NCI-H1436 (cell line): ENCODE measurements around the gene RUSC2.
"Not testable (repeated sequence)": the region's sequence is repeated elsewhere in the genome, so short reads cannot be mapped to it uniquely, and the experiment has no call there.

Experiments used
- DNase-seq: peaks from one replicate; lab custom pipeline; 2025; lab: John Stamatoyannopoulos, UW

Gene RUSC2

GRCh38 chr9:35495984-35496383 is 6.1 kb downstream of the RUSC2 start:
- no peak for DNase-seq

DNA sequence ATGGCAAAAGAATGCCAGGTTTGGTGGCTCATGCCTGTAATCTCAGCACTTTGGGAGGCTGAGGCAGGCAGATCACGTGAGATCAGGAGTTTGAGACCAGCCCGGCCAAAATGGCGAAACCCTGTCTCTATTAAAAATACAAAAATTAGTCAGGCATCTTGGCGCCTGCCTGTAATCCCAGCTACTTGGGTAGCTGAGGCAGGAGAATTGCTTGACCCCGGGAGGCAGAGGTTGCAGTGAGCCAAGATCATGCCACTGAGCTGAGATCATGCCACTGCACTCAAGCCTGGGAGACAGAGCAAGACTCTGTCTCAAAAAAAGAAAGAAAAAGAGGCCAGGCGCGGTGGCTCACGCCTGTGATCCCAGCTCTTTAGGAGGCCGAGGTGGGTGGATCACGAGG is 8.3 kb downstream of the RUSC2 start:
- not testable (repeated sequence) for DNase-seq

GRCh38 chr9:35499029-35499700 is 9.3 kb downstream of the RUSC2 start:
- no peak for DNase-seq

DNA sequence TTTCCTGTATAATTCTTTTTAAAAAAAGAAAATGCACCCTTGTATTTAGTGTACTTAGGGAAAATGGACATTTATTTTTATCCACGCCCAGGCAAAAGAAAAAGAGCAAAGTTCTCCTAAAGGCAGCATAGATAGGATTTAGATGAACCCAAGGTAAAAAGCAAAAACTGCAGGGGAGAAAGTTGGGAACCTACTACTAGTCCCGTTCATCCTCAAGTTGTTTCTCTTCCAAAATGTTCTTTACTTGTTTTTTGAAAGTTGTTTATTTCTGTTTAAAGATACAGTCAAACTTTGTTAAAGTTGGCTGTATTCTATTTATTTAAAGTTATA is 9.8 kb downstream of the RUSC2 start:
- DNase-seq = no peak

- no peak for DNase-seq
Measured at GRCh38 chr9:35500130-35500748, 10.3 kb downstream of the RUSC2 start.

GRCh38 chr9:35501946-35502345 is 12.0 kb downstream of the RUSC2 start:
- no peak for DNase-seq

- no peak for DNase-seq
Measured at GRCh38 chr9:35506359-35506758, 16.4 kb downstream of the RUSC2 start.

GRCh38 chr9:35508069-35508468 is 18.2 kb downstream of the RUSC2 start:
- no peak for DNase-seq

GRCh38 chr9:35510383-35510753 is 20.5 kb downstream of the RUSC2 start:
- DNase-seq = no peak

DNA sequence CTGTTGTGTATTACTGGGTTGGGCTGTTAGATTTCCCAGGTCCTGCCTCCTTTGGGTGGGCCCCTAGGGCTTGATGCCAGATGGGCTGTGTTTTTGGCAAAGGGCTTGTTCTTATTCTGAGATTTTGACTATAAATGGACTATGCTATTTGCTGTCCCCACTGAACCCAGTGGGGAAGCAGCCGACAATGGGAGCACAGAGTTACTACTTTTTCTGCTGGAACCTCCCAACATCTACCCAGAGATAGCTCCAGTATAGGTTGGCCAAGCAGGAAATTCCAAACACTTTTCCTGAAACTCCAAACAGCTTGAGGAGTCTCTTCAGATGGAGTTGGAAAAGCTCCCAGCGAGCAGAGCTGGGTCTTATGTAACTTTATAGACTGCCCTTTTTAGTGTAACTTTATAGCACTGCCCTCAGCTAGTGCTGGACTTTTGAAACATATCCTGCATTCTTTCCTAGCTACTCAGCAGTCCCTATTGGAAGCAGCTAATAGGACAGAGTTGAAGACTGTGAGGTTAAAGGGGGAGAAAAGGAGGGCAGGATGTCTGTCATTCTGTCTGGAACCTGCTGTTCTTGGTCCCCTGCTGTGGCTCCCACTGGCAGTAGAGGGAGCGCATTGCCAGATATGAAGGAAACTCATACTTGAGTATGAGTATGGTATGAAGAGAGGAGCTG is 21.0 kb downstream of the RUSC2 start:
- no peak for DNase-seq

DNA sequence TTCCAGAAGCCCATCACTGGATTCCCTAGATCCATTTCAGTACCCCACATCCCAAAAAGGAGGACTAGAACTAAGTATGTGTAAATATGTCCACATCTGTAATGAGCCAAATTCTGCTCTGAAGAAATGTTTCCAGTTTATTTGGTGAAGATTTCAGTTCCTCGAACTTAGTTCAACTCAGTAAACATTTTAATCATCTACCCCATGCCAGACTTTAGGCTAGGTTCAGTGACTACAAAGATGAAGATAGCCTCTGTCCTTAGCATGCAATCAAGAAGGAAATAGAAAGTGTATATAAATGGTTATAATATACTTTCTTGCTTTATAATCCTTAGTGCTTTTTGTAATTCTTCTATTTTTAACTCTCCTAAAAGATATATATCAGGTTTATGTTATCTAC is 21.5 kb downstream of the RUSC2 start:
- DNase-seq = no peak

GRCh38 chr9:35515766-35516165 is 25.9 kb downstream of the RUSC2 start:
- DNase-seq = no peak

DNA sequence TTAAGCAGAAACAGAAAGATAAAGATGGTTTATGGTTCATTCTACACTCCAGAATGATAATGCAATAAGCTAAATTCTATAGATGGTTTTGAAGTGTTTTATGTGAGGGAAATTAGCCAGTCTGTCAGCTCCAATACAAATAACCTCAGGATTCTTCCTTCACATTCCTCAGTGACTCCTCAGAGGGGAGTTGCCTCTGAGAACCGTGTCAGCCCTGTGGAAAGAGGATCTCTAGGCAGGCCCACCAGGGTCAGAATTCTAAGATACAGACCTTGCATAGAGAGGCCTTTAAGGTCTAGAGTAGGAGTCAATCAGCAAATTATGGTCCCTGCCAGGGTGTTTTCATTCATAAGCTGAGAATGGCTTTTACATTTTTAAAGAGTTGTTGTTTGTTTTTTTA is 26.6 kb downstream of the RUSC2 start:
- DNase-seq = no peak

DNA sequence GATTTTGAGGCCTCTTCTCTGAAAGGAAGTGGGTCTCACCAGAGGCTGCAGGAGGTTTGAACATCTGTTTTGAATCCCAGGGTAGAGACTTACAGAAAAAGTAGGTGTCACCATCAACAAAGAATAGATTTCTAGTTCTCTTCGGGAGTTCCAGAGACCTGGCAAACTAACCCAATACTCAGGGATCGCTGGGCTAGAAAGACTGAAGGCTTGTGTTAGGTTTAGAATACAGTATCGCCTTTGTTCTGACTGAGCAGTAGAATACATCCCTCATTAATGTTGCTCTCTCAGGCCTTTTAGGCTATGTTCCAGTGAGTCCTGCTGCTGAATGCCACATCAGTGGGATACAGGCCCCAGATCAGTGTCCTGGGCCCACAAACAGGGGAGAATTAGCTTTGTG is 27.2 kb downstream of the RUSC2 start:
- no peak for DNase-seq

GRCh38 chr9:35517552-35518224 is 27.8 kb downstream of the RUSC2 start:
- DNase-seq = no peak

DNA sequence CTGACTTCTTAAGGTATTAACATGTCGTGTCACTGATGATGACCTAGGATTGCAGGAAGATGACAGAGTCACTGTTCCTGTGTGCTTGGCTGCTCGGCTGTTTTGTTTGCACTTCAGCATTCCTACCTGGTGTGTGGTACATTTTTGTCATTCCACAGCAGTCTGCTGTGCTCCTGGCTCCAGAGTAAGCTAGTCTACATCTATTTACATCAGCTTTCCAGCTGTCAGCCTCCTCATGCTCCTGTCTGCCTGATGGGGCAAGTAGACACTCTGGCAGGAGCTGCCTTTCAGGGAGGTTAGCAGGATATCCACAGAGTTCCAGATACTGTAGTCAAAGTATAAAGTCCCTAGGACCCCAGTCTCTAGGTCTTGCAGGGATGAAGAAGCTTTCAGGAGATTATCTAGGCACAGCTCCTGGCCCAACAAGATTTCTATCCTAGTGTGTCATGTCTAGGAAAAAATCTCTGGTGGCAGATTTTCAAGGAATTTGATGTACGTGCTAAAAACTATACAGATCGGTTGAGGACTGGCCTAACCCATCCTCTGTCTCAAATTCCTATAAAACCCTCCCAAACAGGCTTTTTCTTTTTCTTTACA is 28.4 kb downstream of the RUSC2 start:
- DNase-seq = no peak

DNA sequence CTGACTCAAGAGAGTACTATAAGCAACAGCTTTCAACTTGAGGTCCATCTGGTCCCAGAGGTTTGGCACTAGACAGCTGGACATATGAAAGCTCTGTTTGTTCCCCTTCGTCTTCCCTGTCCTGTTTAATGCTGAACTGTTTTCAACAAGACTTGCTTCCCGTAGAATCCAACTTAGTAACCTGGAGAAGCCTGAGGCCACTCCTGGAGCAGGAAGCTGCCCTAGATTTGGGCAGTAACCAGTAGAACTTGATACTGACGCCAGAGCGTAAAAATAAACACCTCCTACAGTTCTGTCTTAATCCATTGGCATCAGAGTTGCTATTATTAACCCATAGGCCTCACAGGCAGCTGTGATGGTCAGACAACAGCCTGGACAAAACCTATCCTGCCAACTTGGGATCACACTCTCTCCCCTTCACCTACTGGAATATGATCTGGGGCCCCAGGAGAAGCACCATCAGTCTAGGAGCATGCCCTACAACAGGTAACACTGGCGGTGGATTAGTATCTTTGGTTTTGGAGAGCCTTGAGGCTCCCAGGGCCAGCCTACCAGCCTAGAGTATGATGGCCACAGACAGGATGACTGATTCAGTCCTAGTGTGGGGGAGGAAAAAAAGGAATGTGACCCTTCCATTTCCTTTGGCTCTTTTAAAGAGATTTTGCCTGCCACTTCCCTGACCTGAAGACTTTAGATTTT is 29.2 kb downstream of the RUSC2 start:
- DNase-seq = no peak

- DNase-seq = no peak
Measured at GRCh38 chr9:35519692-35520363, 29.9 kb downstream of the RUSC2 start.

- no peak for DNase-seq
Measured at GRCh38 chr9:35520364-35520710, 30.4 kb downstream of the RUSC2 start.

DNA sequence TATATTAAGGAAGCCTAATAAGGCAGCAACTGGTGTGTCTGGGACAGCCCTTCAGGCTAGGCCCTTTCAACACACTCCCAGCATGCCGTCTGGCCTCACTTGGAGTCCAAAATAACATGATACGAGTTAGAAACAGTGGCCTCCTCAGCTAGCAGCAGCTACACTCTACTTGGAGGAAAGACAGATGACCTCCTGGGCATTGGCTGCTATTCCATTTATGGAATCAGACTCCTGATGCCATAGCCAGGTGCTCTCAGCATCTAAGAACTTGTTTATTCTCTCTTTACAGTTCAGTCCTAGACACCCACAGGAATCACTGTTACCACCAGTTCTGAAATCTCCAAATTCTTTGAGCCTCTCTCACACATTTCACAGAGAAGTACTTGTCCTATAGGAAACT is 31.8 kb downstream of the RUSC2 start:
- DNase-seq = no peak

- DNase-seq = no peak
Measured at GRCh38 chr9:35522187-35522586, 32.3 kb downstream of the RUSC2 start.

DNA sequence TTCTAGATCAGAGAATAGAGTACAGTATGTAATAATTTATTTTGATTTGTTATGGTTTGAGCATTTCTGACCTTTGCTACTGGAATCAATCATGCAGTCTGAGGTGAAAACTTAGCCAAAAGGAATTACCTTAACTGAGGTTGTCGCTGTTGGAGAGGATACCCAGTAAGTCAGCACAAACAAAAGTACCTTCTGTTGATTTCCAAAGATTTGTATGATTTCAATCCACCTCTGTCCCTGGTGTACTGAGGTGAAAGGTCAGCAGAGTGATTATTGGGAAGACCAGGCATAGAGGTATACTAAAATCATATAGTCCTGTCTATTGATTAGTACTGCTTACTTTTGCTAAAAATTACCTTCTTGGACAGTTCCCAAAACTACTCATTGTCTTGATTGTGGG is 32.8 kb downstream of the RUSC2 start:
- DNase-seq = no peak
